Stimulated activated naive CD8-positive, alpha-beta T cell treated with anti-CD3 and anti-CD28 coated beads, Interleukin-15, amount 100 ng/mL, for 72 hours (primary cell): ENCODE data around the gene TRPC3.

ENCODE experiments used
- ATAC-seq: fragments of 150-1000 bp; cut with Tn5 transposase; 2 replicates; pipeline ENCODE4 v1.10.0; 2021; ENCODE audit warnings: mild to moderate bottlenecking, moderate library complexity
- DNase-seq, 2 donors: peaks; one replicate each; pipeline ENCODE4 v3.0.0; 2021 to 2022
- H3K27ac Mint-ChIP-seq, 2 donors: one replicate each; pipeline ENCODE4 v1.8.0; 2022; ENCODE audit warnings: mild to moderate bottlenecking in 2 of 2, mixed read lengths in 2 of 2, moderate library complexity in 2 of 2
- H3K27me3 Mint-ChIP-seq: one replicate; pipeline ENCODE4 v1.8.0; 2022; ENCODE audit warnings: mixed read lengths
- H3K4me1 Mint-ChIP-seq: one replicate; pipeline ENCODE4 v1.8.0; 2022; ENCODE audit warnings: mild to moderate bottlenecking, mixed read lengths
- H3K4me3 Mint-ChIP-seq, 2 donors: one replicate each; pipeline ENCODE4 v1.8.0; 2022; ENCODE audit warnings: mild to moderate bottlenecking in 2 of 2, mixed read lengths in 2 of 2, moderate library complexity in 1 of 2
- H3K9me3 Mint-ChIP-seq, 2 donors: one replicate each; pipeline ENCODE4 v1.8.0; 2022; ENCODE audit warnings: mixed read lengths in 2 of 2

The TRPC3 gene

GRCh38 chr4:121951521-121952110 lies at the start of gene TRPC3:
TRPC3 (minus strand) TSS chr4:121952060; CDS start chr4:121951680, 380 bp downstream.
- peak within 1 kb of the TSS; percentile 88 to 89 for H3K4me3 Mint-ChIP-seq
- no peaks in the 10 kb centered on the region for H3K9me3 Mint-ChIP-seq
- peak; percentile 36 to 40 for DNase-seq
- peaks cover 13% of the 10 kb centered on the region for H3K4me1 Mint-ChIP-seq
- peaks cover 58% of the 10 kb centered on the region for H3K27me3 Mint-ChIP-seq
- ATAC-seq = peak; percentile 57
- peak within 1 kb of the TSS in 1 of 2 donors; percentile 45 for H3K27ac Mint-ChIP-seq

GRCh38 chr4:122000849-122001248 lies 49.0 kb upstream of the TRPC3 start:
- Mint-ChIP-seq H3K27me3 (peaks cover 26% of the 10 kb centered on the region), H3K4me1 (no peaks in the 10 kb centered on the region), H3K4me3 (no peak overlapping the region), H3K9me3 (no peaks in the 10 kb centered on the region), H3K27ac (no peak overlapping the region)
- DNase-seq (no peak), ATAC-seq (no peak)

GRCh38 chr4:121998024-121998423 lies 46.2 kb upstream of the TRPC3 start:
- ATAC-seq = peak; percentile 59
- H3K4me3 Mint-ChIP-seq = no peak overlapping the region

GRCh38 chr4:121995790-121996537 lies 44.1 kb upstream of the TRPC3 start:
- ATAC-seq = peak; percentile 35
- Mint-ChIP-seq H3K27ac (no peak overlapping the region), H3K9me3 (no peaks in the 10 kb centered on the region), H3K4me3 (no peak overlapping the region), H3K4me1 (no peaks in the 10 kb centered on the region), H3K27me3 (peaks cover 30% of the 10 kb centered on the region)
- no peak for DNase-seq

More at GRCh38 chr4:121998024-121998423, 46.2 kb upstream of the TRPC3 start:
- H3K4me1 Mint-ChIP-seq = no peaks in the 10 kb centered on the region
- no peaks in the 10 kb centered on the region for H3K9me3 Mint-ChIP-seq
- H3K27ac Mint-ChIP-seq = no peak overlapping the region
- no peak for DNase-seq
- peaks cover 39% of the 10 kb centered on the region for H3K27me3 Mint-ChIP-seq

GRCh38 chr4:121991968-121992367 lies 40.1 kb upstream of the TRPC3 start:
- Mint-ChIP-seq H3K9me3 (no peaks in the 10 kb centered on the region), H3K4me1 (peaks cover 6% of the 10 kb centered on the region), H3K27ac (no peak overlapping the region), H3K27me3 (peaks cover 46% of the 10 kb centered on the region), H3K4me3 (no peak overlapping the region)
- no peak for DNase-seq
- ATAC-seq = no peak

GRCh38 chr4:121990489-121990888 lies 38.6 kb upstream of the TRPC3 start:
- DNase-seq = no peak

GRCh38 chr4:121989715-121990114 lies 37.9 kb upstream of the TRPC3 start:
- DNase-seq = no peak
- Mint-ChIP-seq H3K9me3 (no peaks in the 10 kb centered on the region), H3K27ac (no peak overlapping the region), H3K4me3 (no peak overlapping the region), H3K27me3 (peaks cover 32% of the 10 kb centered on the region), H3K4me1 (peaks cover 6% of the 10 kb centered on the region)
- ATAC-seq = no peak

More at GRCh38 chr4:121990489-121990888, 38.6 kb upstream of the TRPC3 start:
- Mint-ChIP-seq H3K4me3 (no peak overlapping the region), H3K4me1 (peaks cover 6% of the 10 kb centered on the region), H3K9me3 (no peaks in the 10 kb centered on the region), H3K27me3 (peaks cover 38% of the 10 kb centered on the region), H3K27ac (no peak overlapping the region)
- no peak for ATAC-seq

GRCh38 chr4:121988950-121989349 lies 37.1 kb upstream of the TRPC3 start:
- Mint-ChIP-seq H3K9me3 (no peaks in the 10 kb centered on the region), H3K4me1 (peaks cover 6% of the 10 kb centered on the region), H3K4me3 (no peak overlapping the region), H3K27me3 (peaks cover 25% of the 10 kb centered on the region), H3K27ac (no peak overlapping the region)
- DNase-seq (no peak), ATAC-seq (no peak)

GRCh38 chr4:121980643-121981042 lies 28.8 kb upstream of the TRPC3 start:
- Mint-ChIP-seq H3K4me3 (no peak overlapping the region), H3K27ac (no peak overlapping the region), H3K9me3 (no peaks in the 10 kb centered on the region), H3K4me1 (peaks cover 7% of the 10 kb centered on the region), H3K27me3 (peaks cover 4% of the 10 kb centered on the region)
- DNase-seq (no peak), ATAC-seq (no peak)

GRCh38 chr4:121978172-121978516 lies 26.3 kb upstream of the TRPC3 start:
- Mint-ChIP-seq H3K9me3 (no peaks in the 10 kb centered on the region), H3K4me3 (no peak overlapping the region), H3K4me1 (peaks cover 7% of the 10 kb centered on the region), H3K27ac (peak overlapping the region in 1 of 2 donors; percentile 1), H3K27me3 (peaks cover 8% of the 10 kb centered on the region)
- ATAC-seq = no peak
- no peak for DNase-seq

- peaks cover 7% of the 10 kb centered on the region for H3K4me1 Mint-ChIP-seq
- no peaks in the 10 kb centered on the region for H3K9me3 Mint-ChIP-seq
- no peak overlapping the region for H3K4me3 Mint-ChIP-seq
- ATAC-seq = no peak
- no peak for DNase-seq
- peaks cover 8% of the 10 kb centered on the region for H3K27me3 Mint-ChIP-seq
- peak overlapping the region; percentile 1 for H3K27ac Mint-ChIP-seq
Measured at GRCh38 chr4:121977251-121978171, 25.7 kb upstream of the TRPC3 start.

GRCh38 chr4:121975784-121976183 lies 23.9 kb upstream of the TRPC3 start:
- no peaks in the 10 kb centered on the region for H3K9me3 Mint-ChIP-seq
- peaks cover 7% of the 10 kb centered on the region for H3K4me1 Mint-ChIP-seq
- DNase-seq = no peak
- H3K4me3 Mint-ChIP-seq = no peak overlapping the region
- ATAC-seq = no peak
- peaks cover 16% of the 10 kb centered on the region for H3K27me3 Mint-ChIP-seq
- H3K27ac Mint-ChIP-seq = no peak overlapping the region

- DNase-seq = no peak
- Mint-ChIP-seq H3K9me3 (no peaks in the 10 kb centered on the region), H3K4me3 (no peak overlapping the region), H3K4me1 (peaks cover 7% of the 10 kb centered on the region), H3K27ac (no peak overlapping the region), H3K27me3 (peaks cover 24% of the 10 kb centered on the region)
- no peak for ATAC-seq
Measured at GRCh38 chr4:121973816-121974215, 22.0 kb upstream of the TRPC3 start.

GRCh38 chr4:121968859-121969258 lies 17.0 kb upstream of the TRPC3 start:
- ATAC-seq (no peak), DNase-seq (no peak)
- Mint-ChIP-seq H3K27me3 (peaks cover 16% of the 10 kb centered on the region), H3K4me3 (no peak overlapping the region), H3K27ac (no peak overlapping the region), H3K4me1 (no peaks in the 10 kb centered on the region), H3K9me3 (peaks cover 0 to 9% of the 10 kb centered on the region in 2 donors)

- Mint-ChIP-seq H3K4me3 (no peak overlapping the region), H3K9me3 (peaks cover 0 to 12% of the 10 kb centered on the region in 2 donors), H3K4me1 (no peaks in the 10 kb centered on the region), H3K27ac (no peak overlapping the region), H3K27me3 (no peaks in the 10 kb centered on the region)
- DNase-seq (no peak), ATAC-seq (no peak)
Measured at GRCh38 chr4:121964958-121965357, 13.1 kb upstream of the TRPC3 start.

- no peaks in the 10 kb centered on the region for H3K27me3 Mint-ChIP-seq
- no peak overlapping the region for H3K27ac Mint-ChIP-seq
- DNase-seq (no peak), ATAC-seq (no peak)
- H3K4me1 Mint-ChIP-seq = no peaks in the 10 kb centered on the region
- H3K4me3 Mint-ChIP-seq = no peak overlapping the region
- peaks cover 0 to 12% of the 10 kb centered on the region in 2 donors for H3K9me3 Mint-ChIP-seq
Measured at GRCh38 chr4:121960818-121961217, 9.0 kb upstream of the TRPC3 start.
